ENCODE results near the gene DHX57.

GRCh38 chr2:38922389-38922788 lies 46.7 kb upstream of the DHX57 start:
- TF ChIP-seq CTCF (conservative IDR thresholded peaks at IDR 0.05) (no peak), ZFX (IDR thresholded peaks at IDR 0.05) (no peak)
